Pancreas (tissue), 10 donors: ENCODE measurements around the gene TTC14. TPM values are rescaled to one million over a fixed set of nuclear protein-coding genes. Genes with fewer than 3 reads are reported as not detected.

Experiments
- ATAC-seq, 4 donors: fragments of 200-7000 bp; cut with Tn5 transposase; one replicate each; pipeline versions ENCODE4 v1.8.0 to v1.9.1; 2020; ENCODE audit warnings: mild to moderate bottlenecking in 4 of 4, moderate library complexity in 4 of 4
- DNase-seq, 6 donors: peaks; one replicate each; pipeline ENCODE4 v3.0.0-alpha.2; 2020
- FAIRE-seq: peaks from 2 replicates; lab custom pipeline; 2012; peaks lifted over from hg19 to GRCh38; lab: Jason Lieb, UNC
- H3K27ac ChIP-seq, 4 donors: fragments of 200-600 bp; sonication (generic); 1 replicate in 3 of 4; 2 replicates in 1 of 4; pipeline versions ENCODE4 v1.5.0 to v1.8.0; 2020
- H3K27me3 ChIP-seq, 4 donors: fragments of 200-600 bp; one replicate each; pipeline ENCODE4 v1.8.0; 2021
- H3K36me3 ChIP-seq, 3 donors: fragments of 200-600 bp; sonication (generic) in 1 of 3; one replicate each; pipeline versions ENCODE4 v1.5.0 to v1.8.0; 2020 to 2021
- H3K4me1 ChIP-seq, 3 donors: fragments of 200-600 bp; one replicate each; pipeline ENCODE4 v1.8.0; 2021
- H3K4me3 ChIP-seq, 4 donors: fragments of 200-600 bp; sonication (generic) in 2 of 4; one replicate each; pipeline versions ENCODE4 v1.5.0 to v1.8.0; 2020 to 2021
- H3K9me3 ChIP-seq, 4 donors: fragments of 200-600 bp; one replicate each; pipeline ENCODE4 v1.8.0; 2021
- WGBS, 2 donors: extraction: QIAGEN DNeasy Blood & Tissue Kit; methylation state at CpG; one replicate each; pipeline ENCODE4 v1.1.7; 2013; 5-methylcytosine and 5-hydroxymethylcytosine counted together
- intact Hi-C, 3 donors: fragments of 100-400 bp; cut with DNase I; formaldehyde crosslinking; loops; one replicate each; pipeline versions ENCODE4 v1.11.1 to v1.14.2; 2022
- polyA plus RNA-seq, 2 donors: library from polyadenylated mRNA; stranded (reverse); fragments of 200-250 nt; gene quantifications; one replicate each; pipeline ENCODE4 v1.2.3, GENCODE V29; 2013
- total RNA-seq, 6 donors: library from RNA; stranded (reverse); fragmentation: NEBNext Ultra II Directional in 4 of 6; extraction: Animal tissue kit (Norgen Biotek cat#: 25700) in 4 of 6; gene quantifications; one replicate each; pipeline versions ENCODE4 v1.2.1 to v1.2.4, GENCODE V29; 2021 to 2023
- TF ChIP-seq, protein P1 (sequence below), 4 donors: fragments of 200-600 bp; sonication (generic) in 3 of 4; IDR thresholded peaks; one replicate each; pipeline versions ENCODE4 v1.5.0 to v1.8.0; 2021; ENCODE audit warnings: antibody characterized with exemption in 4 of 4
- donor health status: healthy with polysubstance abuse.
- donor health status: DM: no; HTN: no; CAD: no; lungs with moderate emphysema.
- donor health status: DM: no; HTN: no; CAD: no.
- donor health status: control.
- donor health status: control.
- donor health status: Bipolar disorder and iron deficiency.
- donor health status: DM: yes; HTN: yes; CAD: no.
- donor health status: DM: no; HTN: no; CAD: no.
- donor health status: DM: no; HTN: no; CAD: no.
- donor health status: DM: yes; HTN: yes; CAD: no.

Gene TTC14
- total RNA-seq (10 to 100 TPM; 18.1 to 40.1 (median 22.2) TPM), polyA plus RNA-seq (10 to 100 TPM; 12.3 to 24.7 TPM)

- 1 to 2% methylated on average over 70 of the region's 70 CpGs for WGBS, 2 donors
- H3K4me1 ChIP-seq: peaks cover 4 to 18% (median 9%) of the 10 kb centered on the region in 3 donors
- FAIRE-seq (peak; percentile 72), DNase-seq (peak; percentile 89 to 95 (median 94)), ATAC-seq (peak; percentile 97 to 99 (median 99))
- no peaks in the 10 kb centered on the region for H3K27me3 ChIP-seq
- peak within 1 kb of the TSS; percentile 47 to 81 (median 70) for H3K27ac ChIP-seq
- TF ChIP-seq, protein P1, sequence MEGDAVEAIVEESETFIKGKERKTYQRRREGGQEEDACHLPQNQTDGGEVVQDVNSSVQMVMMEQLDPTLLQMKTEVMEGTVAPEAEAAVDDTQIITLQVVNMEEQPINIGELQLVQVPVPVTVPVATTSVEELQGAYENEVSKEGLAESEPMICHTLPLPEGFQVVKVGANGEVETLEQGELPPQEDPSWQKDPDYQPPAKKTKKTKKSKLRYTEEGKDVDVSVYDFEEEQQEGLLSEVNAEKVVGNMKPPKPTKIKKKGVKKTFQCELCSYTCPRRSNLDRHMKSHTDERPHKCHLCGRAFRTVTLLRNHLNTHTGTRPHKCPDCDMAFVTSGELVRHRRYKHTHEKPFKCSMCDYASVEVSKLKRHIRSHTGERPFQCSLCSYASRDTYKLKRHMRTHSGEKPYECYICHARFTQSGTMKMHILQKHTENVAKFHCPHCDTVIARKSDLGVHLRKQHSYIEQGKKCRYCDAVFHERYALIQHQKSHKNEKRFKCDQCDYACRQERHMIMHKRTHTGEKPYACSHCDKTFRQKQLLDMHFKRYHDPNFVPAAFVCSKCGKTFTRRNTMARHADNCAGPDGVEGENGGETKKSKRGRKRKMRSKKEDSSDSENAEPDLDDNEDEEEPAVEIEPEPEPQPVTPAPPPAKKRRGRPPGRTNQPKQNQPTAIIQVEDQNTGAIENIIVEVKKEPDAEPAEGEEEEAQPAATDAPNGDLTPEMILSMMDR (IDR thresholded peaks at IDR 0.05): no peak
- H3K4me3 ChIP-seq: peak within 1 kb of the TSS; percentile 76 to 86 (median 86)
- peaks cover 0 to 15% (median 14%) of the 10 kb centered on the region in 3 donors for H3K36me3 ChIP-seq
- intact Hi-C loops: no loop called here
- H3K9me3 ChIP-seq: no peaks in the 10 kb centered on the region
Measured at GRCh38 chr3:180601688-180602666, at the start of gene TTC14. TTC14 (plus strand) TSS chr3:180602163; CDS start chr3:180602262, 99 bp downstream.

DNA sequence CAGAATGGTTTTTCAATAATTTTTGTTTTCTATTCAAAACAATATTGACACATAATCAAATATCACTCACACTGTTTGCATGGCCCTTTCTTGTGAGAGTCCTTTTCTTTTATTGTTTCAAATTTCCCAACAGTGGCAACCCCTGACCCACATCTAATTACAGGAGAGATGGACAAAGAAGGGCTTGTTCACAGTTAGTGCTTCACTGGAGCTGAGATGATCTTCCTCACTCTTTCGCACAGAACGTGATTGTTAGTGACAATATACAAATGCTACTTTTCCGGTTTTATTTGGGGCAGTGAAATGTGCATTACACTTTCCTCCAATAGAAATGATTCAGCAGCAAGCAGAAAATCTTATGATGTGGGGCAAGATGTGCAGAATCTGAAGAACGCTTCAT is 38.6 kb upstream of the TTC14 start:
- DNase-seq (no peak), FAIRE-seq (no peak)
- WGBS, 2 donors: 75 to 83% methylated on average over 4 of the region's 4 CpGs

GRCh38 chr3:180564676-180565075 is 37.3 kb upstream of the TTC14 start:
- Histone ChIP-seq H3K27me3 (no peaks in the 10 kb centered on the region), H3K9me3 (no peaks in the 10 kb centered on the region), H3K27ac (no peak overlapping the region), H3K4me3 (no peak overlapping the region), H3K36me3 (no peaks in the 10 kb centered on the region), H3K4me1 (no peaks in the 10 kb centered on the region)
- TF ChIP-seq, protein P1 (IDR thresholded peaks at IDR 0.05): no peak
- WGBS, 2 donors: 74 to 75% methylated on average over 2 of the region's 2 CpGs
- ATAC-seq (no peak), FAIRE-seq (no peak), DNase-seq (no peak)
- intact Hi-C loops: no loop called here

More for the DNA sequence above, 38.6 kb upstream of the TTC14 start:
- H3K4me3 ChIP-seq: no peak overlapping the region
- no peaks in the 10 kb centered on the region for H3K36me3 ChIP-seq
- H3K27ac ChIP-seq: no peak overlapping the region
- H3K4me1 ChIP-seq: no peaks in the 10 kb centered on the region
- H3K27me3 ChIP-seq: no peaks in the 10 kb centered on the region
- TF ChIP-seq, protein P1 (IDR thresholded peaks at IDR 0.05): no peak
- intact Hi-C loops: no loop called here
- no peak for ATAC-seq
- H3K9me3 ChIP-seq: no peaks in the 10 kb centered on the region

- FAIRE-seq (no peak), ATAC-seq (no peak), DNase-seq (no peak)
- TF ChIP-seq, protein P1 (IDR thresholded peaks at IDR 0.05): no peak
- WGBS, 2 donors: 71 to 72% methylated on average over 4 of the region's 4 CpGs
- H3K9me3 ChIP-seq: no peaks in the 10 kb centered on the region
- H3K4me1 ChIP-seq: no peaks in the 10 kb centered on the region
- no peaks in the 10 kb centered on the region for H3K27me3 ChIP-seq
- H3K36me3 ChIP-seq: no peaks in the 10 kb centered on the region
- intact Hi-C loops: no loop called here
- H3K27ac ChIP-seq: no peak overlapping the region
- no peak overlapping the region for H3K4me3 ChIP-seq
Measured at GRCh38 chr3:180570238-180570637, 31.7 kb upstream of the TTC14 start.
